ENCODE measurements around the gene WNT11. TPM values are rescaled to one million over a fixed set of nuclear protein-coding genes. Genes with fewer than 3 reads are reported as not detected.

The WNT11 gene
- total RNA-seq, 1 donor from 2014 or later = 0.37 TPM

GRCh38 chr11:76245720-76246119 lies 39.4 kb upstream of the WNT11 start:
- TF ChIP-seq, protein P1, sequence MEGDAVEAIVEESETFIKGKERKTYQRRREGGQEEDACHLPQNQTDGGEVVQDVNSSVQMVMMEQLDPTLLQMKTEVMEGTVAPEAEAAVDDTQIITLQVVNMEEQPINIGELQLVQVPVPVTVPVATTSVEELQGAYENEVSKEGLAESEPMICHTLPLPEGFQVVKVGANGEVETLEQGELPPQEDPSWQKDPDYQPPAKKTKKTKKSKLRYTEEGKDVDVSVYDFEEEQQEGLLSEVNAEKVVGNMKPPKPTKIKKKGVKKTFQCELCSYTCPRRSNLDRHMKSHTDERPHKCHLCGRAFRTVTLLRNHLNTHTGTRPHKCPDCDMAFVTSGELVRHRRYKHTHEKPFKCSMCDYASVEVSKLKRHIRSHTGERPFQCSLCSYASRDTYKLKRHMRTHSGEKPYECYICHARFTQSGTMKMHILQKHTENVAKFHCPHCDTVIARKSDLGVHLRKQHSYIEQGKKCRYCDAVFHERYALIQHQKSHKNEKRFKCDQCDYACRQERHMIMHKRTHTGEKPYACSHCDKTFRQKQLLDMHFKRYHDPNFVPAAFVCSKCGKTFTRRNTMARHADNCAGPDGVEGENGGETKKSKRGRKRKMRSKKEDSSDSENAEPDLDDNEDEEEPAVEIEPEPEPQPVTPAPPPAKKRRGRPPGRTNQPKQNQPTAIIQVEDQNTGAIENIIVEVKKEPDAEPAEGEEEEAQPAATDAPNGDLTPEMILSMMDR (IDR thresholded peaks at IDR 0.05; ENCODE audit: partially characterized antibody, unreplicated experiment) = no peak
- H3K27ac Mint-ChIP-seq (ENCODE audit: unreplicated experiment) = no peak overlapping the region
- no peak overlapping the region for H3K4me3 Mint-ChIP-seq (ENCODE audit: unreplicated experiment)
- peaks cover 5% of the 10 kb centered on the region for H3K4me1 Mint-ChIP-seq (ENCODE audit: low read depth, unreplicated experiment)
- no peak for DNase-seq
- no peaks in the 10 kb centered on the region for H3K9me3 Mint-ChIP-seq (ENCODE audit: unreplicated experiment)
- H3K36me3 Mint-ChIP-seq (ENCODE audit: unreplicated experiment) = no peaks in the 10 kb centered on the region
- H3K27me3 Mint-ChIP-seq (ENCODE audit: unreplicated experiment) = peaks cover 10% of the 10 kb centered on the region

DNA sequence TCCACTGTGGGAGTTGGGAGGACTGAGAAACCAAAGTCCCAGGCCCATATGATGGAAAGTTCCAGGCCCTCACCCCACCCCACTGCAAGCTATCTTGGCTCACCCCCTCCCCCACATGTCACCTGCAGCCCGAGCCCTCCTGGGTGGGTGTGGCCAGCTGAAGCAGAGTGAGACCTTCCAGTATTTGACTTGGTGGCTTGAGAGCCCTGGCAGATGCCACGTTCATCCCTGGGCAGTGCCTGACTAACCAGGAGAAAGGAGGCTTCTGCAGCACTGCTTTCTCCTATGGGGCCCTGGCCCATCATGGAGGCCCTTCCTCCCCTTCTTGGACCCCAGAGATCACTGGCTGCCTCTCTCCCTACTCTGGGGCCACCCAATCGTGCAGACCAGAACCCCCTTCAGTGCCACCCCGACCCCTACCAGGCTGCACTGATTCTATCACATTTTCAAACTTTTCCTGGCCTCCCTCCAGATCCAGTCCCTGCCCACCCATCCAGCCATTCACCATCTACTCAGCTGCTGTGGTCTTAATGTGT lies 38.1 kb upstream of the WNT11 start:
- no peaks in the 10 kb centered on the region for H3K36me3 Mint-ChIP-seq (ENCODE audit: unreplicated experiment)
- H3K27ac Mint-ChIP-seq (ENCODE audit: unreplicated experiment) = no peak overlapping the region
- H3K4me3 Mint-ChIP-seq (ENCODE audit: unreplicated experiment) = no peak overlapping the region
- DNase-seq = no peak
- peaks cover 15% of the 10 kb centered on the region for H3K27me3 Mint-ChIP-seq (ENCODE audit: unreplicated experiment)
- no peaks in the 10 kb centered on the region for H3K9me3 Mint-ChIP-seq (ENCODE audit: unreplicated experiment)
- TF ChIP-seq, protein P1 (IDR thresholded peaks at IDR 0.05; ENCODE audit: partially characterized antibody, unreplicated experiment) = no peak
- H3K4me1 Mint-ChIP-seq (ENCODE audit: low read depth, unreplicated experiment) = peaks cover 13% of the 10 kb centered on the region

- no peaks in the 10 kb centered on the region for H3K36me3 Mint-ChIP-seq (ENCODE audit: unreplicated experiment)
- peaks cover 15% of the 10 kb centered on the region for H3K27me3 Mint-ChIP-seq (ENCODE audit: unreplicated experiment)
- no peak overlapping the region for H3K4me3 Mint-ChIP-seq (ENCODE audit: unreplicated experiment)
Observed at GRCh38 chr11:76243957-76244285, 37.6 kb upstream of the WNT11 start.

DNA sequence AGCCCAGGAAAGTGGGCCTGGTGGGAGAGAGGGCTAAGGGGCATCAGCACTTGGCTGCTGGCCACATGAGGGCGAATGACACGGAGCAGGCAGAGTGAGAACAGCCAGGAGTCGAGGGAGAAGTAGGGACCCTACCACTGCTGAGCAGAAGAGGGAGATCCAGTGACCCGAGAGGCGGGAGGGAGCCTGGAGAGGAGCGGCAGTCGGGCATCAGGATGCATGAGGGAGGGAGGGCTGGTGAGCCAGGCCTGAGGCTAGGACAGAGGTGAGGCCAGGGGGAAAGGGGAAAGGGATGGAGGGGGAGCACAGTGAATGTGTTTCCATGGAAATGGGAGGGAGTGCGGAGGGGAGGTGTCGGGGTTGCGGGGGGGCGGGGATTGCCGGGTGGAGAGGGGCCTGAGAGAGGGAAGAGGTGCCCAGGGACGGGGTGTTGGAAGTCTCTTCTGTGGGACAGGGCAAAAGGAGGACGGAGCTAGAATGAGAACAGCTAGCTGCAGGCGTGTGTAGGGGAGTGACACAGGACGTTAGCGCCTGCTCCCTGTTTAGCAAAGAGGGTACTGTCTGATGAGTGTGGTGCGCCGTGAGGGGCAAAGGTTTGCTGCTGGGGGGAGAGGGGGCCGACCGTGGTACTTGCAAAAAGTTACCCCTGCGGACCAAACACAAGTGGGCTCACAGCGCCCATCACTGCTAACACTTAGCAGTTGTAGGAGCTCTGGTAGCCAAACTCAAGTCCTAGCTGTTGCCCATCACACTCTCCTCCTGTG lies 37.1 kb upstream of the WNT11 start:
- Mint-ChIP-seq H3K27ac (ENCODE audit: unreplicated experiment) (no peak overlapping the region), H3K27me3 (ENCODE audit: unreplicated experiment) (peaks cover 15% of the 10 kb centered on the region), H3K4me1 (ENCODE audit: low read depth, unreplicated experiment) (peaks cover 13% of the 10 kb centered on the region), H3K4me3 (ENCODE audit: unreplicated experiment) (no peak overlapping the region), H3K36me3 (ENCODE audit: unreplicated experiment) (no peaks in the 10 kb centered on the region), H3K9me3 (ENCODE audit: unreplicated experiment) (no peaks in the 10 kb centered on the region)
- DNase-seq = peak; percentile 44
- TF ChIP-seq, protein P1 (IDR thresholded peaks at IDR 0.05; ENCODE audit: partially characterized antibody, unreplicated experiment) = no peak

More at GRCh38 chr11:76243957-76244285, 37.6 kb upstream of the WNT11 start:
- DNase-seq = no peak
- Mint-ChIP-seq H3K4me1 (ENCODE audit: low read depth, unreplicated experiment) (peaks cover 13% of the 10 kb centered on the region), H3K9me3 (ENCODE audit: unreplicated experiment) (no peaks in the 10 kb centered on the region), H3K27ac (ENCODE audit: unreplicated experiment) (no peak overlapping the region)
- TF ChIP-seq, protein P1 (IDR thresholded peaks at IDR 0.05; ENCODE audit: partially characterized antibody, unreplicated experiment) = no peak

Measured in glutamatergic neuron (in vitro differentiated cells).